Tongue (tissue), 2 donors: ENCODE data around the gene VIT. TPM values are rescaled to one million over a fixed set of nuclear protein-coding genes. Genes with fewer than 3 reads are reported as not detected.
"Not testable (repeated sequence)": the region's sequence is repeated elsewhere in the genome, so short reads cannot be mapped to it uniquely, and the experiment has no call there.

Experiments
- DNase-seq: peaks from one replicate; pipeline ENCODE4 v3.0.0-alpha.2; 2015
- total RNA-seq: library from RNA; depleted of rRNA; stranded (reverse); fragments of >200 nt; gene quantifications from one replicate; pipeline ENCODE4 v1.2.3, GENCODE V29; 2014

The VIT gene
- total RNA-seq, 1 donor from 2014 or later, result 23.1 TPM

- DNase-seq, result no peak
Observed at GRCh38 chr2:36808386-36809068, 112.0 kb downstream of the VIT start.

- DNase-seq, result no peak
Observed at GRCh38 chr2:36809069-36809445, 112.5 kb downstream of the VIT start.

- DNase-seq, result no peak
Observed at GRCh38 chr2:36811071-36811470, 114.6 kb downstream of the VIT start.

GRCh38 chr2:36812196-36812595 is 115.7 kb downstream of the VIT start:
- DNase-seq, result no peak

GRCh38 chr2:36818542-36818941 is 122.0 kb downstream of the VIT start:
- no peak for DNase-seq

GRCh38 chr2:36819095-36819711 is 122.7 kb downstream of the VIT start:
- no peak for DNase-seq

- peak; percentile 11 for DNase-seq
Observed at GRCh38 chr2:36820942-36821605, 124.6 kb downstream of the VIT start.

- DNase-seq, result no peak
Observed at GRCh38 chr2:36823862-36824261, 127.4 kb downstream of the VIT start.

- DNase-seq, result no peak
Observed at GRCh38 chr2:36824273-36824672, 127.8 kb downstream of the VIT start.

GRCh38 chr2:36824683-36825082 is 128.2 kb downstream of the VIT start:
- not testable (repeated sequence) for DNase-seq

GRCh38 chr2:36831185-36831584 is 134.7 kb downstream of the VIT start:
- DNase-seq, result no peak

GRCh38 chr2:36834203-36834602 is 137.7 kb downstream of the VIT start:
- no peak for DNase-seq

- no peak for DNase-seq
Observed at GRCh38 chr2:36834731-36835524, 138.4 kb downstream of the VIT start.

- no peak for DNase-seq
Observed at GRCh38 chr2:36839976-36840617, 143.6 kb downstream of the VIT start.

- DNase-seq, result no peak
Observed at GRCh38 chr2:36843838-36844237, 147.3 kb downstream of the VIT start.

- DNase-seq, result no peak
Observed at GRCh38 chr2:36849265-36849664, 152.8 kb downstream of the VIT start.

- no peak for DNase-seq
Observed at GRCh38 chr2:36854241-36854640, 157.7 kb downstream of the VIT start.

- DNase-seq, result no peak
Observed at GRCh38 chr2:36855429-36855828, 158.9 kb downstream of the VIT start.

GRCh38 chr2:36857713-36858112 is 161.2 kb downstream of the VIT start:
- no peak for DNase-seq

GRCh38 chr2:36858551-36859365 is 162.3 kb downstream of the VIT start:
- DNase-seq, result no peak

- no peak for DNase-seq
Observed at GRCh38 chr2:36859366-36859792, 162.9 kb downstream of the VIT start.
